CD4-positive, CD25-positive, alpha-beta regulatory T cell (primary cell): ENCODE results near the gene CFAP221. TPM values are rescaled to one million over a fixed set of nuclear protein-coding genes. Genes with fewer than 3 reads are reported as not detected.

Source experiments
- ATAC-seq, 2 donors: fragments of 150-1000 bp; cut with Tn5 transposase; one replicate each; pipeline ENCODE4 v1.10.0; 2021; ENCODE audit warnings: low read depth in 2 of 2, moderate number of reproducible peaks in 2 of 2, moderate library complexity in 1 of 2
- DNase-seq, 3 donors: peaks; one replicate each; pipeline versions ENCODE4 v3.0.0 to v3.0.0-alpha.2; 2012 to 2022; ENCODE audit warnings: mixed read lengths in 1 of 3
- H3K27ac ChIP-seq: one replicate; pipeline ENCODE4 v1.7.0; 2013; ENCODE audit warnings: mild to moderate bottlenecking, low read length; ENCODE audit not compliant: insufficient read depth, poor library complexity, severe bottlenecking
- H3K27me3 ChIP-seq: one replicate; pipeline ENCODE4 v1.7.0; 2013; ENCODE audit warnings: low read length; ENCODE audit not compliant: control insufficient read depth, insufficient read depth
- H3K36me3 ChIP-seq: one replicate; pipeline ENCODE4 v1.7.0; 2013; ENCODE audit warnings: mild to moderate bottlenecking, low read length, moderate library complexity; ENCODE audit not compliant: control insufficient read depth, insufficient read depth
- H3K4me1 ChIP-seq: 2 replicates; pipeline ENCODE4 v1.7.0; 2013; ENCODE audit warnings: mild to moderate bottlenecking, low read length; ENCODE audit not compliant: insufficient read depth, control insufficient read depth, poor library complexity, severe bottlenecking
- H3K4me3 ChIP-seq: one replicate; pipeline ENCODE4 v1.7.0; 2013; ENCODE audit warnings: low read depth, mild to moderate bottlenecking, low read length, moderate library complexity
- H3K9me3 ChIP-seq, 2 experiments: 1 replicate in 1 of 2; 2 replicates in 1 of 2; pipeline ENCODE4 v1.7.0; 2013; ENCODE audit warnings: low read length in 2 of 2, mild to moderate bottlenecking in 1 of 2, moderate library complexity in 1 of 2; ENCODE audit not compliant: control insufficient read depth in 2 of 2
- H3K27ac Mint-ChIP-seq, 3 donors: one replicate each; pipeline ENCODE4 v1.8.0; 2020 to 2022; ENCODE audit warnings: mild to moderate bottlenecking in 3 of 3, mixed read lengths in 3 of 3, moderate library complexity in 2 of 3
- H3K27me3 Mint-ChIP-seq: one replicate; pipeline ENCODE4 v1.8.0; 2022; ENCODE audit warnings: mild to moderate bottlenecking, mixed read lengths
- H3K36me3 Mint-ChIP-seq: one replicate; pipeline ENCODE4 v1.8.0; 2020; ENCODE audit warnings: mixed read lengths
- H3K4me1 Mint-ChIP-seq, 4 donors: one replicate each; pipeline ENCODE4 v1.8.0; 2020 to 2022; ENCODE audit warnings: mixed read lengths in 4 of 4, mild to moderate bottlenecking in 1 of 4
- H3K4me3 Mint-ChIP-seq, 4 donors: one replicate each; pipeline ENCODE4 v1.8.0; 2020 to 2022; ENCODE audit warnings: mild to moderate bottlenecking in 4 of 4, mixed read lengths in 4 of 4, moderate library complexity in 3 of 4
- H3K9me3 Mint-ChIP-seq, 7 donors: one replicate each; pipeline ENCODE4 v1.8.0; 2020 to 2022; ENCODE audit warnings: mixed read lengths in 7 of 7, mild to moderate bottlenecking in 3 of 7, moderate library complexity in 2 of 7
- polyA plus RNA-seq, 4 donors: library from polyadenylated mRNA; unstranded; fragments of 300-500 nt; fragmentation: Illumina TruSeq; gene quantifications; one replicate each; pipeline ENCODE4 v1.2.3, GENCODE V29; 2021
- total RNA-seq: library from RNA; stranded (reverse); gene quantifications from one replicate; pipeline ENCODE4 v1.2.3, GENCODE V29; 2022

Gene CFAP221
- total and polyA plus RNA-seq, 5 donors from 2014 or later = not detected

DNA sequence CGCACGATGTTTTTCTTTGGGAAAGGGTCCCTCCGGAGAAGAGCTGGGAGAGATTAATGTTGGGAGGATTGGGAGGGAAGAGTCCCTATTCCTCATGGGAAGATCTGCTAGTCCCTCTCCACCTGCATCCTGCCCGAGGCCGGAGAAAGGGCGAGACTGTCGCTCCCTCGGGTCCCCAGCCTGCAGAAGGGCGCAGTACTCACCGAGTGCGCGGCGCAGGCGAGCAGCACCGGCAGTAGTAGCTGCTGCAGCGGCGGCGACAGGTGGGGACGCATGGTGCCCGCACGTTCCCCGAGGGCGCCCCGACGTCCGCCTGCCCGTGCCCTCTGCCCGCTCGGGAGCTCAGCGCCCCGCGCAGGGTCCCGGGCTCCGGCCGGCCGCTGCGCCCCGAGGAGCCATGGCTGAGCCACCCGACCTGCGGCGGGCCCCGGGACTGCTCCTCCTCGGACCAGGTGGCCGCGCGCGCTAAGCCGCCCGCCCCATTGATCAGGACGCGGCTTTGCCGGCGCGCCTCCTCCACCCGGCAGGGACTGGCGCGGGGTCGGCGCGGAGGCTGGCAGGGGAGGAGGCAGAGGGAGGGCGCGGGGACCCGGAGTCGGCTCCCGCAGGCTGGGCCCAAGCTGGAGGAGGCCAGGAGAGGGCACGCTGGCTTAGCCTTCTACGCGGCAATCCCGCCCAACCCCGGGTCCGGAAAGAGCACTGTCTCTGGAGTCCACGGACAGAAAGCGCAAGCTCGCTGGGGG, 20.1 kb upstream of the CFAP221 start, which contains the start of gene SCTR:
Gene SCTR (minus strand): TSS at position 532 of the 743 bp plus-strand sequence. CDS start 257 bp downstream, at position 275.
- Histone ChIP-seq H3K27ac (no peak within 1 kb of the TSS), H3K4me3 (no peak within 1 kb of the TSS), H3K36me3 (no peaks in the 10 kb centered on the region), H3K27me3 (peaks cover 13% of the 10 kb centered on the region), H3K4me1 (no peaks in the 10 kb centered on the region), H3K9me3 (no peaks in the 10 kb centered on the region)
- no peaks in the 10 kb centered on the region for H3K4me1 Mint-ChIP-seq
- no peak within 1 kb of the TSS for H3K4me3 Mint-ChIP-seq
- no peaks in the 10 kb centered on the region for H3K36me3 Mint-ChIP-seq
- ATAC-seq (no peak), DNase-seq (no peak)
- peak within 1 kb of the TSS in 1 of 3 donors; percentile 6 for H3K27ac Mint-ChIP-seq
- H3K9me3 Mint-ChIP-seq = peaks cover 0 to 5% (median 0%) of the 10 kb centered on the region in 7 donors
- H3K27me3 Mint-ChIP-seq = peaks cover 29% of the 10 kb centered on the region

DNA sequence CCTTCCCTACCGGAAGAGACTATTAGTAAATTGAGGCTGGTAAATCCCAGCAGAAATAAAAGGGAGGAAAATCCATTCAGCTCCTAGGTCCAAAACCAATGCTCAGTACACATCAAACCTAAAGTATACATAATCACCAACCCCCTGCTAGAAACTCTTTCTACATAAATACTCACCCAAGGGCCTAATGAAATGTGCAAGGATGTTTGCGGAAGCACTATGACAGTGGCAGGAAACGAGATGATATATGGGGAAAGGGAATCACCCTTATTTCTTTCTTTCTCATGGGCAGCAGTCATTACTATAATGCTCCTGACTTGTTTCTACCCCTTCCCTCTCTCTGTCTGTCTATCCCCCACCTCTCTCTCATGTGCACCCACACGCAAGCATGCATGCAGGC, 18.6 kb upstream of the CFAP221 start:
- H3K9me3 Mint-ChIP-seq = peaks cover 0 to 6% (median 0%) of the 10 kb centered on the region in 7 donors
- DNase-seq = no peak
- no peak overlapping the region for H3K4me3 Mint-ChIP-seq
- no peak for ATAC-seq
- Histone ChIP-seq H3K27ac (no peak overlapping the region), H3K9me3 (no peaks in the 10 kb centered on the region), H3K27me3 (peaks cover 13% of the 10 kb centered on the region), H3K4me1 (no peaks in the 10 kb centered on the region), H3K4me3 (no peak overlapping the region), H3K36me3 (no peaks in the 10 kb centered on the region)
- H3K4me1 Mint-ChIP-seq = no peaks in the 10 kb centered on the region
- no peak overlapping the region for H3K27ac Mint-ChIP-seq
- no peaks in the 10 kb centered on the region for H3K36me3 Mint-ChIP-seq
- peaks cover 24% of the 10 kb centered on the region for H3K27me3 Mint-ChIP-seq

GRCh38 chr2:119527999-119528398, 16.2 kb upstream of the CFAP221 start:
- DNase-seq (no peak), ATAC-seq (no peak)
- no peaks in the 10 kb centered on the region for H3K4me1 ChIP-seq
- Mint-ChIP-seq H3K9me3 (peaks cover 0 to 15% (median 8%) of the 10 kb centered on the region in 7 donors), H3K27ac (no peak overlapping the region), H3K36me3 (no peaks in the 10 kb centered on the region), H3K4me1 (no peaks in the 10 kb centered on the region), H3K27me3 (peaks cover 15% of the 10 kb centered on the region), H3K4me3 (no peak overlapping the region)
- no peaks in the 10 kb centered on the region for H3K36me3 ChIP-seq
- peaks cover 10 to 12% of the 10 kb centered on the region in 2 experiments for H3K9me3 ChIP-seq
- H3K4me3 ChIP-seq = no peak overlapping the region
- H3K27me3 ChIP-seq = peaks cover 13% of the 10 kb centered on the region
- H3K27ac ChIP-seq = no peak overlapping the region

DNA sequence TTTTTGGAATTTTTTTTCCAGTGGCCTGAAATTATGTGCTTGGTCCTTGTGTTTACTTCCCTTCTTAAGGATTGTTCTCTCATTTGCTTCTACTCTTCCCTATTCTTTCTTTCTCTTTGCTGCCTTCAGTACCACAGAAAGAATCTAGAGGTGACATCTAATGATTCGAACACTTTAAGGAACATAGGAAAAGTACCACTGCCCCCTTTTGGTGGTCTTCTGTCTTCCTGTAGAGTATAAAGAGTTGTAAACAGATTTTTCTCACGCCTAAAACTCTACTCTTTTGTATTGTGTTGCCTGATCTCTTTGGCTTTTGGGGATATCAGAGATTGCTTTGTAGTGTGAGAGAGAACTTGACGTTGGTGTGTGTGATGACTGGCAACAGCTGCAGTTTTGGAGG, 13.0 kb upstream of the CFAP221 start:
- H3K9me3 Mint-ChIP-seq = peaks cover 0 to 38% (median 13%) of the 10 kb centered on the region in 7 donors
- no peaks in the 10 kb centered on the region for H3K36me3 Mint-ChIP-seq
- H3K27me3 ChIP-seq = peaks cover 3% of the 10 kb centered on the region
- H3K4me3 Mint-ChIP-seq = no peak overlapping the region
- no peak overlapping the region for H3K27ac ChIP-seq
- H3K4me1 Mint-ChIP-seq = no peaks in the 10 kb centered on the region
- no peaks in the 10 kb centered on the region for H3K4me1 ChIP-seq
- H3K36me3 ChIP-seq = no peaks in the 10 kb centered on the region
- H3K27me3 Mint-ChIP-seq = peaks cover 5% of the 10 kb centered on the region
- peaks cover 23 to 24% of the 10 kb centered on the region in 2 experiments for H3K9me3 ChIP-seq
- H3K27ac Mint-ChIP-seq = no peak overlapping the region
- no peak for DNase-seq
- H3K4me3 ChIP-seq = no peak overlapping the region
- no peak for ATAC-seq

DNA sequence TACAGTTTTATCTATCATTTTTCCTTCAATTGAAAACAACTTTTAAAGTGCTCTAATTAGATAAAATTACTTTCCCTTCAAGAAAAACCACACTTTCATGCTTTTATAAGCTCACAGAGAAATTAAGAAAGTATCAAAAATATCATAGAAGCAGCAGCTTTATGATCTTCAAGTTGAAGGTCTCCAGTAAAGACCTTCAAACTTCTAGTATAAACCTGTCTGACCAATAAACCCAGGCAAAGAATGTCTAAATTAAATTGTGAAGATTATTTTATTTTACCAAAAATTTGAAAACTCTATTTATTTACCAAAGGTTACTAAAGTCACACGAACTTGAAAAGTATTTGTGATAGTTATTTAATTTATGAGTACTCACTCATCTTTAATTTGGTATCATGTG, 10.7 kb upstream of the CFAP221 start:
- H3K27ac ChIP-seq = no peak overlapping the region
- H3K27me3 Mint-ChIP-seq = peaks cover 11% of the 10 kb centered on the region
- H3K36me3 Mint-ChIP-seq = no peaks in the 10 kb centered on the region
- no peaks in the 10 kb centered on the region for H3K4me1 Mint-ChIP-seq
- H3K4me3 Mint-ChIP-seq = no peak overlapping the region
- no peaks in the 10 kb centered on the region for H3K27me3 ChIP-seq
- DNase-seq (no peak), ATAC-seq (no peak)
- H3K36me3 ChIP-seq = no peaks in the 10 kb centered on the region
- H3K9me3 Mint-ChIP-seq = peaks cover 0 to 40% (median 10%) of the 10 kb centered on the region in 7 donors
- no peak overlapping the region for H3K27ac Mint-ChIP-seq
- no peaks in the 10 kb centered on the region for H3K4me1 ChIP-seq
- no peak overlapping the region for H3K4me3 ChIP-seq
- peaks cover 23 to 24% of the 10 kb centered on the region in 2 experiments for H3K9me3 ChIP-seq

DNA sequence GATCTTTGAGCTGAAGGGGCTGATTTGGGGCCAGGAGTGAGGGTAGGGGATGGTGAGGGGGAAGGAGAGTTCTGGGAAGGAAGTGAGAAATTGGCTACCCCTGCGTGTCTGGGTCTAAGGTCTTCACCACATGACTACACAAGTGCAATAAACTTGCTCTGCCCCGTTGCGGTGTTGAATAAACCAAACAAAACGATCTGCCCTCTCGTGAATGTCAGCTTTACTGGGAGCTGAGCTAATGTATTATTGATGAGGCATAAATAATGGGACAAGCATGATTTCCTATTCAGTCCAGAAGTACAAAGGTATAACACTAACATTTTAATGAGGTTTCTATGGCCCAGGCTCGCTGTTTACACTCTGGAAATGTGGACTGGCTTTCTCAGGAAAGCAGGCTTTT, 8.0 kb upstream of the CFAP221 start:
- H3K36me3 Mint-ChIP-seq = no peaks in the 10 kb centered on the region
- Histone ChIP-seq H3K9me3 (peaks cover 23 to 24% of the 10 kb centered on the region in 2 experiments), H3K4me3 (no peak overlapping the region), H3K36me3 (no peaks in the 10 kb centered on the region), H3K27ac (no peak overlapping the region), H3K4me1 (no peaks in the 10 kb centered on the region), H3K27me3 (peaks cover 4% of the 10 kb centered on the region)
- H3K4me3 Mint-ChIP-seq = no peak overlapping the region
- DNase-seq (no peak), ATAC-seq (no peak)
- peaks cover 0 to 35% (median 10%) of the 10 kb centered on the region in 7 donors for H3K9me3 Mint-ChIP-seq
- H3K4me1 Mint-ChIP-seq = no peaks in the 10 kb centered on the region
- H3K27me3 Mint-ChIP-seq = peaks cover 11% of the 10 kb centered on the region
- no peak overlapping the region for H3K27ac Mint-ChIP-seq

GRCh38 chr2:119536707-119537106, 7.5 kb upstream of the CFAP221 start:
- Mint-ChIP-seq H3K9me3 (peaks cover 0 to 31% (median 10%) of the 10 kb centered on the region in 7 donors), H3K4me1 (no peaks in the 10 kb centered on the region), H3K27me3 (peaks cover 16% of the 10 kb centered on the region), H3K4me3 (no peak overlapping the region), H3K27ac (no peak overlapping the region), H3K36me3 (no peaks in the 10 kb centered on the region)
- no peak overlapping the region for H3K4me3 ChIP-seq
- no peaks in the 10 kb centered on the region for H3K36me3 ChIP-seq
- H3K27ac ChIP-seq = no peak overlapping the region
- H3K27me3 ChIP-seq = peaks cover 7% of the 10 kb centered on the region
- DNase-seq = no peak
- H3K9me3 ChIP-seq = peaks cover 19 to 23% of the 10 kb centered on the region in 2 experiments
- H3K4me1 ChIP-seq = no peaks in the 10 kb centered on the region
- no peak for ATAC-seq

DNA sequence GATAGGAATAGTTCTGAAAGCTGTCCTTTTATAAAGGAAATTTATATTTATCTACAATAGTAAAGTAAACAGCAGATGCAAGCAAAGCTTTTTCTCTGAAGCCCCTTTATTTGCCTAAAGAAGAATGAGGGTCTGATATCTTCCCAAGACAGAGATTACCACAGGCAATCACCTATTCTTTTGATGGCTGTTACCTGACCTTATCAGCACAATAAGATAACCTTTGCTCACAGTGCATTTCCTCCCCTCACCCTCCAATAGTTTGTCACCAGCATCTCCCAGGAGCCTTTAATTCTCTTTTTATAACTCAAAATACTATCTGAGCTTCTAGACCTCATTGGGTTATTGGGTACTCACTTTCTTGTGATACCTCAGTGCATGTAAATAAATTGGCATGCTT, 6.5 kb upstream of the CFAP221 start:
- Mint-ChIP-seq H3K9me3 (peaks cover 0 to 27% (median 7%) of the 10 kb centered on the region in 7 donors), H3K4me3 (no peak overlapping the region), H3K4me1 (no peaks in the 10 kb centered on the region), H3K36me3 (no peaks in the 10 kb centered on the region), H3K27me3 (peaks cover 23% of the 10 kb centered on the region), H3K27ac (no peak overlapping the region)
- Histone ChIP-seq H3K27me3 (peaks cover 10% of the 10 kb centered on the region), H3K27ac (no peak overlapping the region), H3K9me3 (peaks cover 14 to 15% of the 10 kb centered on the region in 2 experiments), H3K36me3 (no peaks in the 10 kb centered on the region), H3K4me3 (no peak overlapping the region), H3K4me1 (no peaks in the 10 kb centered on the region)
- no peak for ATAC-seq
- no peak for DNase-seq
